Chondrocyte (in vitro differentiated cells): ENCODE data around the gene MMP17. TPM values are rescaled to one million over a fixed set of nuclear protein-coding genes. Genes with fewer than 3 reads are reported as not detected.
A peak's percentile ranks its signal among the peaks of the same experiment; 100 is the strongest.

Source experiments
- DNase-seq: peaks from one replicate; pipeline ENCODE4 v3.0.0; 2021; ENCODE audit warnings: mixed read lengths, low spot score
- H3K27ac Mint-ChIP-seq: one replicate; pipeline ENCODE4 v1.8.0; 2021; ENCODE audit warnings: mild to moderate bottlenecking, moderate library complexity, mixed read lengths; ENCODE audit not compliant: unreplicated experiment
- H3K27me3 Mint-ChIP-seq: 2 replicates; pipeline ENCODE4 v1.8.0; 2021; ENCODE audit warnings: low read depth, mixed read lengths
- H3K36me3 Mint-ChIP-seq: 2 replicates; pipeline ENCODE4 v1.8.0; 2021; ENCODE audit warnings: low read depth, mixed read lengths
- H3K4me1 Mint-ChIP-seq: 2 replicates; pipeline ENCODE4 v1.8.0; 2021; ENCODE audit warnings: low read depth, mild to moderate bottlenecking, mixed read lengths
- H3K4me3 Mint-ChIP-seq: one replicate; pipeline ENCODE4 v1.8.0; 2021; ENCODE audit warnings: mild to moderate bottlenecking, moderate library complexity, mixed read lengths; ENCODE audit not compliant: unreplicated experiment
- H3K9me3 Mint-ChIP-seq: 2 replicates; pipeline ENCODE4 v1.8.0; 2021; ENCODE audit warnings: low read depth, mixed read lengths
- CTCF ChIP-seq: fragments of 200-600 bp; sonication (generic); IDR thresholded peaks from 2 replicates; pipeline ENCODE4 v1.5.0; 2021; ENCODE audit warnings: antibody characterized with exemption, mild to moderate bottlenecking, moderate library complexity
- total RNA-seq: library from RNA; stranded (reverse); gene quantifications from 3 replicates; pipeline ENCODE4 v1.2.1, GENCODE V29; 2021

MMP17 gene
- total RNA-seq, 1 donor from 2014 or later: 1.3 TPM

GRCh38 chr12:131793243-131794022 is 34.8 kb upstream of the MMP17 start:
- Mint-ChIP-seq H3K36me3 (peaks cover 23% of the 10 kb centered on the region), H3K4me3 (no peak overlapping the region), H3K27me3 (no peaks in the 10 kb centered on the region), H3K27ac (peak overlapping the region; percentile 82), H3K4me1 (peaks cover 14% of the 10 kb centered on the region), H3K9me3 (no peaks in the 10 kb centered on the region)
- DNase-seq: no peak
- TF ChIP-seq CTCF: no peak

- H3K4me3 Mint-ChIP-seq: no peak overlapping the region
- H3K9me3 Mint-ChIP-seq: no peaks in the 10 kb centered on the region
- peak overlapping the region; percentile 82 for H3K27ac Mint-ChIP-seq
- TF ChIP-seq CTCF: no peak
- H3K4me1 Mint-ChIP-seq: peaks cover 14% of the 10 kb centered on the region
- H3K27me3 Mint-ChIP-seq: no peaks in the 10 kb centered on the region
- no peak for DNase-seq
- peaks cover 25% of the 10 kb centered on the region for H3K36me3 Mint-ChIP-seq
These were observed 34.1 kb upstream of the MMP17 start for GRCh38 chr12:131794061-131794460.

GRCh38 chr12:131794573-131794972 is 33.6 kb upstream of the MMP17 start:
- Mint-ChIP-seq H3K4me3 (no peak overlapping the region), H3K36me3 (peaks cover 28% of the 10 kb centered on the region), H3K9me3 (no peaks in the 10 kb centered on the region), H3K27ac (no peak overlapping the region), H3K4me1 (peaks cover 14% of the 10 kb centered on the region), H3K27me3 (no peaks in the 10 kb centered on the region)
- no peak for TF ChIP-seq CTCF
- DNase-seq: no peak

GRCh38 chr12:131795064-131795463 is 33.1 kb upstream of the MMP17 start:
- no peak overlapping the region for H3K27ac Mint-ChIP-seq
- TF ChIP-seq CTCF: no peak
- H3K4me3 Mint-ChIP-seq: no peak overlapping the region
- no peaks in the 10 kb centered on the region for H3K9me3 Mint-ChIP-seq
- no peaks in the 10 kb centered on the region for H3K27me3 Mint-ChIP-seq
- peaks cover 27% of the 10 kb centered on the region for H3K36me3 Mint-ChIP-seq
- DNase-seq: peak; percentile 75
- peaks cover 14% of the 10 kb centered on the region for H3K4me1 Mint-ChIP-seq

GRCh38 chr12:131795690-131796410 is 32.3 kb upstream of the MMP17 start:
- Mint-ChIP-seq H3K36me3 (peaks cover 24% of the 10 kb centered on the region), H3K9me3 (no peaks in the 10 kb centered on the region), H3K4me3 (no peak overlapping the region), H3K27ac (no peak overlapping the region), H3K4me1 (peaks cover 14% of the 10 kb centered on the region), H3K27me3 (no peaks in the 10 kb centered on the region)
- no peak for TF ChIP-seq CTCF
- peak; percentile 58 for DNase-seq
